Panc1 (cell line): ENCODE results near the gene YTHDC2. TPM values are rescaled to one million over a fixed set of nuclear protein-coding genes. Genes with fewer than 3 reads are reported as not detected.

ENCODE experiments used
- ATAC-seq: fragments of 200-7000 bp; cut with Tn5 transposase; 2 replicates; pipeline ENCODE4 v1.9.1; 2020; ENCODE audit warnings: mild to moderate bottlenecking, moderate library complexity
- BruUV-seq: library from RNA; stranded (reverse); fragments of 400-500 nt; replicated peaks from 2 replicates; lab custom pipeline; 2021; lab: Mats Ljungman, UMichigan
- CTCF ChIA-PET: fragments of 300-600 bp; sonication (Branson Sonifier 250); formaldehyde crosslinking; loops from one replicate; lab custom pipeline; 2022; ENCODE audit warnings: antibody characterized with exemption; lab: Charles Lee
- POLR2A ChIA-PET: fragments of 300-600 bp; sonication (Branson Sonifier 250); formaldehyde crosslinking; loops from one replicate; lab custom pipeline; 2022; ENCODE audit warnings: antibody characterized with exemption; lab: Charles Lee
- DNase-seq: peaks from one replicate; pipeline ENCODE4 v3.0.0-alpha.2; 2010; ENCODE audit warnings: low read depth, low spot score
- H3K27ac ChIP-seq: 2 replicates; pipeline ENCODE4 v1.5.1; 2011; ENCODE audit warnings: mild to moderate bottlenecking, low read length, inconsistent platforms
- H3K27me3 ChIP-seq: fragments of 200-500 bp; sonication (Bioruptor generic); 2 replicates; pipeline ENCODE4 v1.6.0; 2014; ENCODE audit warnings: low read length, inconsistent platforms; ENCODE audit not compliant: control insufficient read depth, insufficient read depth
- H3K36me3 ChIP-seq: fragments of 200-500 bp; sonication (Bioruptor generic); 2 replicates; pipeline ENCODE4 v1.5.1; 2014; ENCODE audit warnings: inconsistent platforms, mild to moderate bottlenecking, low read length, moderate library complexity; ENCODE audit not compliant: control insufficient read depth, insufficient read depth
- H3K4me1 ChIP-seq: 2 replicates; pipeline ENCODE4 v1.5.1; 2011; ENCODE audit warnings: inconsistent platforms, mild to moderate bottlenecking, low read length, moderate library complexity; ENCODE audit not compliant: control insufficient read depth, insufficient read depth
- H3K4me3 ChIP-seq, 2 experiments: 2 replicates each; pipeline ENCODE4 v1.5.1; 2011 to 2012; ENCODE audit warnings: low read depth in 2 of 2, low read length in 2 of 2, mild to moderate bottlenecking in 2 of 2, inconsistent platforms in 1 of 2, moderate library complexity in 1 of 2
- H3K9me3 ChIP-seq: fragments of 200-500 bp; sonication (Bioruptor generic); 2 replicates; pipeline ENCODE4 v1.5.1; 2014; ENCODE audit warnings: low read depth, mild to moderate bottlenecking, inconsistent platforms, low read length, moderate library complexity; ENCODE audit not compliant: control insufficient read depth, insufficient read depth
- CTCF ChIP-seq: fragments of 450-650 bp; IDR thresholded peaks from 2 replicates; pipeline ENCODE4 v1.5.1; 2017; ENCODE audit warnings: mild to moderate bottlenecking
- POLR2AphosphoS5 ChIP-seq: IDR thresholded peaks from 2 replicates; pipeline ENCODE4 v1.6.1; 2012; ENCODE audit warnings: mild to moderate bottlenecking, low read depth, low read length, moderate library complexity
- REST ChIP-seq, 2 experiments: IDR thresholded peaks; 2 replicates each; pipeline ENCODE4 v1.6.1; 2011 to 2012; ENCODE audit warnings: low read depth in 2 of 2, control low read depth in 1 of 2, low read length in 1 of 2, mild to moderate bottlenecking in 1 of 2, moderate library complexity in 1 of 2; ENCODE audit not compliant: insufficient read depth in 1 of 2
- SIN3A ChIP-seq: IDR thresholded peaks from 2 replicates; pipeline ENCODE4 v1.6.1; 2012; ENCODE audit warnings: low read depth, mild to moderate bottlenecking, low read length, moderate library complexity, borderline replicate concordance; ENCODE audit not compliant: insufficient read depth
- TCF7L2 ChIP-seq: IDR thresholded peaks from 2 replicates; pipeline ENCODE4 v1.6.1; 2011; ENCODE audit warnings: mild to moderate bottlenecking, low read depth, low read length, inconsistent platforms
- in situ Hi-C: cut with HindIII; loops from 2 replicates; pipeline ENCODE4 v1.10.0; 2016; ENCODE audit warnings: low sequenced_read_pairs, low pct_unique_long_range_greater_than_20kb
- intact Hi-C: fragments of 100-400 bp; cut with micrococcal nuclease; formaldehyde crosslinking; loops from one replicate; pipeline ENCODE4 v1.10.0; 2022; ENCODE audit not compliant: unreplicated experiment
- total RNA-seq: library from RNA; stranded (reverse); gene quantifications from one replicate; pipeline ENCODE4 v1.2.1, GENCODE V29; 2021; ENCODE audit not compliant: unreplicated experiment

YTHDC2 gene
- total RNA-seq, 1 experiment from 2014 or later, result 21.7 TPM

GRCh38 chr5:113503146-113503545, 10.3 kb upstream of the YTHDC2 start:
- Histone ChIP-seq H3K36me3 (no peaks in the 10 kb centered on the region), H3K9me3 (no peaks in the 10 kb centered on the region), H3K4me1 (no peaks in the 10 kb centered on the region), H3K27me3 (peaks cover 14% of the 10 kb centered on the region), H3K27ac (no peak overlapping the region), H3K4me3 (no peak overlapping the region)
- no TSS peak for BruUV-seq
- POLR2A ChIA-PET, result no interaction called here
- DNase-seq, result no peak
- intact Hi-C loops, result no loop called here
- CTCF ChIA-PET, result no interaction called here
- TF ChIP-seq CTCF, result no peak
- ATAC-seq, result no peak
- in situ Hi-C loops, result no loop called here

GRCh38 chr5:113505181-113505580, 8.3 kb upstream of the YTHDC2 start:
- Histone ChIP-seq H3K27ac (no peak overlapping the region), H3K9me3 (no peaks in the 10 kb centered on the region), H3K36me3 (no peaks in the 10 kb centered on the region), H3K4me1 (no peaks in the 10 kb centered on the region), H3K4me3 (no peak overlapping the region), H3K27me3 (peaks cover 16% of the 10 kb centered on the region)
- TF ChIP-seq POLR2AphosphoS5, result no peak
- no peak for TF ChIP-seq SIN3A
- TF ChIP-seq REST (IDR thresholded peaks at IDR 0.05; ENCODE audit: insufficient read depth in 1 of 2, low read depth in 2 of 2, low read length in 1 of 2), result no peak
- TF ChIP-seq TCF7L2, result no peak
- TF ChIP-seq CTCF, result no peak
- ATAC-seq (no peak), DNase-seq (no peak)
- intact Hi-C loops (no loop called here), in situ Hi-C loops (no loop called here)
- no TSS peak for BruUV-seq
- ChIA-PET CTCF (no interaction called here), POLR2A (no interaction called here)

GRCh38 chr5:113507601-113508000, 5.9 kb upstream of the YTHDC2 start:
- no peaks in the 10 kb centered on the region for H3K36me3 ChIP-seq
- POLR2A ChIA-PET, result no interaction called here
- in situ Hi-C loops (no loop called here), intact Hi-C loops (no loop called here)
- H3K4me3 ChIP-seq, result no peak overlapping the region
- no TSS peak for BruUV-seq
- CTCF ChIA-PET, result no interaction called here
- peaks cover 16% of the 10 kb centered on the region; the same call in 1 of the 2 replicates for H3K27me3 ChIP-seq
- no peaks in the 10 kb centered on the region for H3K9me3 ChIP-seq
- no peaks in the 10 kb centered on the region for H3K4me1 ChIP-seq
- no peak overlapping the region for H3K27ac ChIP-seq
- DNase-seq (no peak), ATAC-seq (no peak)
- no peak for TF ChIP-seq CTCF
